Gastrocnemius medialis (tissue), 4 donors: ENCODE data around the gene SPDYE2.
"Not testable (repeated sequence)": the region's sequence is repeated elsewhere in the genome, so short reads cannot be mapped to it uniquely, and the experiment has no call there.

Source experiments
- CTCF ChIP-seq, 5 experiments: fragments of 450-650 bp in 3 of 5; fragments of 200-600 bp in 2 of 5; sonication (generic) in 2 of 5; IDR thresholded peaks in 4 of 5; conservative IDR thresholded peaks in 1 of 5; 1 replicate in 4 of 5; 2 replicates in 1 of 5; pipeline ENCODE4 v1.5.1; 2016 to 2019; ENCODE audit warnings: antibody characterized with exemption in 5 of 5, mild to moderate bottlenecking in 3 of 5, moderate library complexity in 3 of 5
- POLR2A ChIP-seq, 2 donors: fragments of 450-650 bp; IDR thresholded peaks; one replicate each; pipeline ENCODE4 v1.6.1; 2017; ENCODE audit warnings: antibody characterized with exemption in 2 of 2, mild to moderate bottlenecking in 2 of 2, moderate library complexity in 2 of 2

GRCh38 chr7:102543596-102543995 lies 7.4 kb upstream of the SPDYE2 start, which contains the start of gene UPK3BL2:
- not testable (repeated sequence) for TF ChIP-seq CTCF (IDR thresholded peaks at IDR 0.05 in 4 of 5, conservative IDR thresholded peaks at IDR 0.05 in 1 of 5); POLR2A (IDR thresholded peaks at IDR 0.05)
